Dedifferentiated amniotic fluid mesenchymal stem cell (primary cell): ENCODE measurements around the gene FAM193A.
"Not testable (repeated sequence)": the region's sequence is repeated elsewhere in the genome, so short reads cannot be mapped to it uniquely, and the experiment has no call there.

ENCODE experiments used
- DNase-seq: peaks from one replicate; pipeline ENCODE4 v3.0.0-alpha.2; 2016; ENCODE audit errors: extremely low spot score

The FAM193A gene

DNA sequence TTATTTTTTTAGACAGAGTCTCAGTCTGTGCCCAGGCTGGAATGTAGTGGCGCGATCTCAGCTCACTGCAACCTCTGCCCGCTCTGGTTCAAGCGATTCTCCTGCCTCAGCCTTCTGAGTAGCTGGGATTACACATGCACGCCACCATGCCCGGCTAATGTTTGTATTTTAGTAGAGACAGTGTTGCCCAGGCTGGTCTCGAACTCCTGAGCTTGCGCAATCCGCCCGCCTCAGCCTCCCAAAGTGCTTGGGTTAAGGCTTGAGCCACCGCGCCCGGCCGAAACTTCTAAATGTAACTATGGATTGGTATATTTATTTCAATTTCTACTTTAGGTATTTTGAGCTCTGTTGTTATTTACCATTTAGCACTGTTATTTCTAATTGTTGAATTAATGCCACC is 79.4 kb downstream of the FAM193A start:
- no peak for DNase-seq

DNA sequence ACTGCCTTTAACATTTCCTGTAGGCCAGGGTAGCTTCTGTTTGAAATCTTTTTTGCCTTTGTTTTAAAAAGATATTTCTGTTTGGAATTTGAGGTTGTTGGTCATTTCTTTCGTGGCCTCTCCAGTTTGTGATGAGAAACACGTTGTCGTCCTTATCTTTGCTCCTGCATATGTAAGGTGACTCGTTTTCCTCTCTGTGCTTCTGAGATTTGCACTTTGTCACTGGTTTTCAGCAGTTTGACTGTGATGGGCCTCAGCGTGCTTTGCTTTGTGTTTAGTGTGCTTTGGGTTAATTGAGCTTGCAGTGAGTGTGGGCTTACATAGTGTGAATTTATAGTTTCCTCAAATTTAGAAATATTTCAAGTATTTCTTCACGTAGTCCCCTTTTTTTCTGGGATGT is 81.5 kb downstream of the FAM193A start:
- no peak for DNase-seq

DNA sequence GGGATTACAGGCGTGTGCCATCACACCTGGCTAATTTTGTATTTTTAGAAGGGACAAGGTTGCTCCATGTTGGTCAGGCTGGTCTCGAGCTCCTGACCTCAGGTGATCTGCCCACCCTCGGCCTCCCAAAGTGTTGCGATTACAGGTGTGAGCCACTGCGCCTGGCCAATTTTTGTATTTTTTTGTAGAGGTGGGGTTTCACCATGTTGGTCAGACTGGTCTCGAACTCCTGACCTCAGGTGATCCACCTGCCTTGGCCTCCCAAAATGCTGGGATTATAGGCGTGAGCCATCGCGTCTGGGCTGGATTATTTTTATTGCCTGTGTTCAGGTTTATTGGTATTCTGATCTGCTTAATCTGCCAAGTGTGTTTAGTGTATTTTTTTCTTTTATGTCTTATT is 82.3 kb downstream of the FAM193A start:
- DNase-seq = not testable (repeated sequence)

DNA sequence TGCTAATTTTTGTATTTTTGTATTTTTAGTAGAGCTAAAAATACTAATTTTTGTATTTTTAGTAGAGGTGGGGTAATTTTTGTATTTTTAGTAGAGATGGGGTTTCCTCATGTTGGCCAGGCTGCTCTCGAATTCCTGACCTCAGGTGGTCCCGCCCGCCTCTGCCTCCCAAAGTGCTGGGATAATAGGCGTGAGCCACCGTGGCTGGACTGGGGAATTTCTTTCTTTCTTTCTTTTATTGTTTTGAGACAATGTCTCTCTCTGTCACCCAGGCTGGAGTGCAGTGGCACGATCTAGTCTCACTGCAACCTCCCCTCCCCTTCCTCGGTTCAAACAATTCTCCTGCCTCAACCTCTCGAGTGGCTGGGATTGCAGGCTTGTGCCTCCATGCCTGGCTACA is 83.0 kb downstream of the FAM193A start:
- DNase-seq = no peak

DNA sequence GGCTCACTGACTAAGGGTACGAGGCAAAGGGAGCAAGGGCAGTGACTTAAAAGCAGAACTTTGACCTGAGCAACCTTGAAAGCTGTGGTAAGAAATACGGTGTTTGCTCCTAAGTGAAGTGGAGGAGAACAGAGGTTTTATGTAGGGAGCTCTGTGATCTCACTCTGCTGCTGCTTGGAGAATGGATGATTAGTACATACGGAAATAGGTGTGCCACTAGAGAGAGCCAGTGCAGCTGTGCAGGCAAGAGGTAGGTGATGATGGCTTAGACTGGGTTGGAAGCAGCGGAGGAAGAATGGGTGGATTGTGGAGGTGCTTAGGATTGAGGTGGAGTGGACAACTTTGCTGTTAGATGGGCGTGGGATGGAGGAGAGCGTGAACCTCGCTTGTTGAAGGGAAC is 85.0 kb downstream of the FAM193A start:
- DNase-seq = no peak

DNA sequence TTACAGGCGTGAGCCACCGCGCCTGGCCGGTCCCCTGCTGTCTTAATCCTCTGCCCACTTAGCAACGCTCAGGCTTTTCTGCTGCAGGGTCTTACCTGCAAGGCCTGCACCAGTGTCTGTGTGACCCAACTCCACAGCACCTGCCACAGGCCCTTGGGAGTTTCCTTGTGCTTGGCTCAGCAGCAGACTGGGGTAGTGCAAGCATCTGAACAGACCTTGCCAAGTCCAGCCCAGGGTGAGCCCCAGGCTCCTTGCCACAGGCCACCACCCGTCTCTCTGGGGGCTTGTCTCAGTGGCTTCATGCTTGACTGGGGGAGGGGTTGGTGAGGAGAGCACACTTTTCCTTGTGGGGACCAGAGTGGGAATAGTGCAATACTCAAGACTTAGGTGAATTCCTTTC is 87.0 kb downstream of the FAM193A start:
- no peak for DNase-seq

DNA sequence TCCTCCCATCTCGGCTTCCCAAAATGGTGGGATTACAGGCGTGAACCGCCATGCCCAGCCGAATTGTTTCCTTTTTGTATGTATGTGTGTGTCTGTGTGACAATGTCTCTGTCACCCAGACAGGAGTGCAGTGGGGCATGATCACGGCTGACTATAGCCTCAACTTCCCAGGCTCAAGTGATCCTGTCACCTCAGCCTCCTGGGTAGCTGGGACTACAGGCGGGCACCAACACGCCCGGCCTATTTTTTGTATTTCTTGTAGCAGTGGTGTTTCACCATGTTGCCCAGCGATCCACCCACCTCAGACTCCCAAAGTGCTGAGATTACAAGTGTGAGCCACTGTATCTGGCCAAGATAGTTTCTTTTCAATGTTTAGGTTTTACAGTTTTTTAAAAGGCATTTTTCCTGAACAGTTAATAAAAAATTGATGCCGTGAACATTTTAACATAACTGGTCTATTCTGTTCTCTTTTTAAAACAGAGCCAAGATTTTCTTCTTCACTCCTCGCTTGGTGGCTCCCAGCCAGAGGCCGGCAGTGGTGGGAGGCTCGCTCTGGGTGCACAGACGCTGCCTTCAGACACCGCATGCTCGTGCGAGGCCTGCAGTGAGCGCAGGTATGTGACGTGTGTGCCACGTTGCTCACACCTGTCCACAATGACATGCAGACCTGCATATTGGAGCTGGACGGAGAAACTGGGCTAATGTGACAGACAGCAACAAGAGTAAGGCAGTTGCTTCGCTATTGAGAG is 88.5 kb downstream of the FAM193A start:
- no peak for DNase-seq

DNA sequence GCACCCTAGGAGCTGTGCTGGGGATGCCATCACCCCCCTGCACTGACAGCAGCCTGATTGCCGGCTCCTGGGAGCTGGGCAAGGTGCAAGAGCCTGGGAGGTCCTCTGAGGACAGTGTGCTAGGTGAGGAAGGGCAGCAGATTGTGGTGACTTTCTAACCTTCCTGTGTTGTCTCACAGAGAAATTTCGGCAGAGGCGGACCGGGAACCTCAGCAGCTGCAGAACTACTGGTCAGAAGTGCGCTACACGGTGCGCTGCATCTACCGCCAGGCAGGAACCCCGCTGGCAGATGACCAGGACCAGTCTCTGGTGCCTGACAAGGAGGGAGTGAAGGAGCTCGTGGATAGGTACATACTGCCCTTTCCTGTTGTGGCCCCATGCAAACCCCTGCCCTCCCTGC is 89.8 kb downstream of the FAM193A start:
- DNase-seq = no peak

DNA sequence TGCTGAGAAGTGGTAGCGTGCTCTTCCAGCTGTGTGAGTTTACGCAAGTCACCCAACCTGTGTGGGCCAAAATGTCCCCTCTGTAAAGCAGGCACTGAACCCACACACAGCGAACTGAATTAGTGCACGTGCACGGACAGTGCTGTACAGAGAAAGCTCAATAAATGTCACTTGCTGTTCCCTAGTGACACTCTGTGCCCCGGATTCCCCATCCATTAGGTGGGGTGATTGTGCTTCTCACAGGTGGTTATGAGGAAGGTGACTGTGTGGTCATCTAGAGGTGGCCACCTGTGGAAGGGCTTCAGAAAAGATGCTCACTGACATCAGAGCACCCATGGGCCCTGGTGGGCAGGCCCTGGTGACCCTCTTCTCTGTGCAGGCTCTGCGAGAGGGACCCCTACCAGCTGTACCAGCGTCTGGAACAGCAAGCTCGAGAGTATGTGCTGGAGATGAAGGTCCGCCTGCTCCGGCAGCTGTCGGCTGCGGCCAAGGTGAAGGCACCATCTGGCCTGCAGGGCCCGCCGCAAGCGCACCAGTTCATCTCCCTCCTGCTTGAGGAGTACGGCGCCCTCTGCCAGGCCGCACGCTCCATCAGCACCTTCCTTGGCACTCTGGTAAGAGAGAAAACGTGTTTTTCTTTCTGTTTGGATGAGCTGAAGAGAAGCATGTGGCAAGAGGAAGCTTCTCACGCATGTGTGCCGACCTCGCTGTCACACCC is 94.3 kb downstream of the FAM193A start:
- DNase-seq = no peak

DNA sequence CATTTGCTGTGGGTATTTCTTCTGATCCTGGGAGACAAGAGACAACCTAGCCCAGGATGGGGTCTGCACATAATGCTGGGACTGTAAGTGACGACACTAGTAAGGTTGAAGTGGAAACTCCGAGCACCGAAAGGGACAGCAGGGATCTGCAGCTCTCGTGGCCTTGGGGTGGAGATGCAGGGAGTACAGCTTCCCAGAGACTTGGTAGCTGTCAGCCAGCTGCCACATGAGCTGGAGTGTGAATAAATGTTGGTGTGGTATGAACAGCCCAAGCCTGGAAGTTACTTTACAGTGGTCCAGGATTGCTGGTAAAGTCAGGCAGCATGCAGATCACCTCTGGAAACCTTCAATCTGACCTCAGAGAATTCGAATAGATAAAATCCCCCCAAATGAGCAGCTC is 97.6 kb downstream of the FAM193A start:
- no peak for DNase-seq

DNA sequence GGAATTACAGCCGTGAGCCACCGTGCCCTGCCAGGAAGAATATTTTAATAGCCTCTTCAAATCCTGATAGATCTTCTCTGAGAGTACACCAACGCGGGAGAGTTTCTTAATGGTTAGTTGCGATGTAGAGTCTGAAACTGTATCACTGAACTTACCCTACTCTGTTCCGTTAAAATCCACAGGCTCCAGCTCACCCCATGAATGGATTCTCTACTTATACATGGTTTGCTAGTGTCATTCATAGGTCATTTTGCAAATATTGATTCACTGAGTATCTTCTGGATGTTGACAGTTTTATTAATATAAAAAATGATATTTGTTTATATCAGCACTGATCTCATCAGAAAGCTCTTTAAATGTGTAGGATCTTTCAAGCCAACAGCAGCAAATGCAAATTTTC is 99.9 kb downstream of the FAM193A start:
- DNase-seq = no peak

DNA sequence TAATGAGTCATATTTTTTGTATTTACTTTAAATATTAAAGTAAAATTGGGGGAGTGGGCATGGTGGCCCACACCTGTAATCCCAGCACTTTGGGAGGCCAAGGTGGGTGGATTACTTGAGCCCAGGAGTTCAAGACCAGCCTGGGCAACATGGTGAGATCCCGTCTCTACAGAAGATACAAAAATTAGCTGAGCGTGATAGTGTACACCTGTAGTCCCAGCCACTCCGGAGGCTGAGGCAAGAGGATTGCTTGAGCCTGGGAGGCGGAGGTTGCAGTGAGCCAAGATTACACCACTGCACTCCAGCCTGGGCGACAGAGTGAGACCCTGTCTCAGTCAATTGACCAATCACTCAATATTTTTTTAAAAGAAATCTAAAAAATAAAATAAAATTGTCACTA is 100.5 kb downstream of the FAM193A start:
- not testable (repeated sequence) for DNase-seq

DNA sequence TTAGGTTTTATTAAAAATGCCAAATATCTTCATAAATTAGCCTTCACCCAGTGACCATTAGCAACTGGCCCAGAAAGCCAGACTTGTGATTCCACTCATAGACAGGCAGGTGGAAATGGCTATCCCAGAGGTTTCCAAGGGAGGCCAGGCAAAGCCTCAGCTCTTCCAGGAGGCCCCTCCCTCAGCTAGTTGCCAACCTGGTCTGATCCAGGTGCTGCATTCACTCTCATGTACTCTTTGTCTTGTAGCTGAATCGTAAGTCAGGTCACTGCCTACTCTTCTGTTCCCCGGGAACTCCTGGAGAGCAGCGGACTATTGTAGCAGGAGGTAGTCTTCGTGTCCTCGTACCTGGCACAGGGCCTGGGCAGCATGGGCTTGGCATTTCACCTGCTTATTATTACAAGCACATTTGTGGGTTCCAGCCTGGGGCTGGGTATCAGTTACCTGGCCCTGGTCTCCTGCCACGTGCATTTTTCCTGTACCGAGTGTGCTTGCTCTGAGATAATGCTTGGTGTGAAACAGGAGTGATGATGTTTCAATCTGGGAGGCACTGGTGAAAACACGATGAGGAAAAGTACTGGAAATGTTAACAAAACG is 101.6 kb downstream of the FAM193A start:
- DNase-seq = no peak

DNA sequence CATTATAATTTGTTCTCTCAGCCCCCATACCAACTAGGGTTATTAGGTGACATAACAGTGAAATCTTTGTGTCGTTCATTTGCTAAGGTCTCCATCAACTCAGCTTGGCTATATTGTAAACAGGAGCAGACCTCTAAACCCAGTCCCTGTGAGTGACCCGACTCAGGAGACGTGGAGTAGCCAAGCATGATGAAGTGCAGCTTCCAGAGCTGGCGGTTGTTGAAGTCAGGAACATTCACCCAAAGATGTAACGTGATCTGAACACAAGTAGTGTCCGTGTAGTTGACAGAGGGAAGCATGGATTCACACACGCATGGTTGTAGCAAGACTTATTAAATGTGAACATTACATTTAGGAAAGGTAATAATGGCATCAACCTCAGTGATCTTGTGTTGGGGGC is 102.3 kb downstream of the FAM193A start:
- DNase-seq = no peak

DNA sequence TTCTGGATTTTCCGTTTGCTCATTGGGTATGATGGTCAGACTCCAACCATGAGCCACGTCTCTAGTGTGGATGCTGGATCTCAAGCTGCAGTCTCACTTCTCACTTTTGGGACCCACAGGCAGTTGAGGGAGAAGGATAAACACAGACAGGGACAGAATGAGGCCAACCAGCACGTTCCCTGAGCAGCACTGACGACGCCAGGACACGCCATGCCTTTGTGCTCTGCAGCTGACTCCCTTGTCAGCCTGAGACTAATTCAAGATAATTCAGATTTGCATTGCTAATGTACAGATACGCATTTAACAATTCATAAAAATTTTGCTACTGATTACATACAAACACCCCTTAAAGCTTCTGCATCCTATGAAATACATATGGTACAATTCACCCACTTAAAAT is 106.5 kb downstream of the FAM193A start:
- no peak for DNase-seq

DNA sequence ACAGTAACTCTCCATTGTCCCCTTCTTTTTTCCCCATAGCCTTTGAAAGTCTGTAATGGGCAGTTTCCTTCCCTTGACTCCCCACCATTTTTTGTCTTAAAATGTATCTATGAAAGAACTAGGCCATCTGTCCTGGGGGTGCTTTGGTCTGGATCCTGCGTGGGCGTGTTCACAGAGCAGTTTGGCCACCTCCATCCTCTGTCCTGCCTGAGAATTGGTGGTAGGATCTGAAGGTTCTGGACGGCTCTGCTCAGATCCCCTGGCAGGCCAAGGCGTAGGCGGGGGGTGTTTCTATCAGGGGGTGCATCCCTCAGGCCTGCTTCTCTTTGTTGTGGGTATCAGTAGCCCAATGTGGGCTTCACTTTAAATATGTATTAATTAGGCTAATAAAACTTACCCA is 107.1 kb downstream of the FAM193A start:
- DNase-seq = no peak

DNA sequence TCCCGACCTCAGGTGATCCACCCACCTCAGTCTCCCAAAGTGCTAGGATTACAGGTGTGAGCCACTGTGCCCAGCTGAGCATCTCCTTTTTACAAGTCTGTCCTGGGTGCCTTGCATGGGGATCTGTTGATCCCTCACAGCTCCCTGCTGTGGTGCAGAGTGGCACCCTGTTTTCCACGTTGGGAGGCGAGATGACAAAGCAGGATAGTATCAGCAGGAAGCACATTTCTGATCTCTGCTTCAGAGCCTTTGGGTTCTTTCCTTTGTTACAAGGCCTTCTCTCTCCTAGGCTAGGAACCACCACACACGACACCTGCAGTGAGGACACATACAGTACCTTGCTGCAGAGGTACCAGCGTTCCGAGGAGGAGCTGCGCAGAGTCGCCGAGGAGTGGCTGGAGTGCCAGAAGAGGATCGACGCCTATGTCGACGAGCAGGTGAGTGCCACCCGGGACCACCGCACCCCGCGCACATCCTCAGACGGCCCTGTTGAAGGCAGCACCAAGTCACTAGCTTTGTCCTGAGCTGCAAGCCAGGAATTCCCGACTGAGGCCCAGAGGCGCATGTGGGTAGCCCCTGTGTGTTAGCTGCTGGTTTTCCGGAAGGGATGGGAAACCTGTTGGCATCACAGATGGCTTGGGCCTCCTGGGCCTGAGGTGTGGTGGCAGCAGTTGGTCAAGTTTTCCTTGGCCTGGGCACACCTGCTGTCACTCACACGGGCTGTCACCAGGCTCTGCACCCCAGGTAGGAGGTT is 110.1 kb downstream of the FAM193A start:
- no peak for DNase-seq

DNA sequence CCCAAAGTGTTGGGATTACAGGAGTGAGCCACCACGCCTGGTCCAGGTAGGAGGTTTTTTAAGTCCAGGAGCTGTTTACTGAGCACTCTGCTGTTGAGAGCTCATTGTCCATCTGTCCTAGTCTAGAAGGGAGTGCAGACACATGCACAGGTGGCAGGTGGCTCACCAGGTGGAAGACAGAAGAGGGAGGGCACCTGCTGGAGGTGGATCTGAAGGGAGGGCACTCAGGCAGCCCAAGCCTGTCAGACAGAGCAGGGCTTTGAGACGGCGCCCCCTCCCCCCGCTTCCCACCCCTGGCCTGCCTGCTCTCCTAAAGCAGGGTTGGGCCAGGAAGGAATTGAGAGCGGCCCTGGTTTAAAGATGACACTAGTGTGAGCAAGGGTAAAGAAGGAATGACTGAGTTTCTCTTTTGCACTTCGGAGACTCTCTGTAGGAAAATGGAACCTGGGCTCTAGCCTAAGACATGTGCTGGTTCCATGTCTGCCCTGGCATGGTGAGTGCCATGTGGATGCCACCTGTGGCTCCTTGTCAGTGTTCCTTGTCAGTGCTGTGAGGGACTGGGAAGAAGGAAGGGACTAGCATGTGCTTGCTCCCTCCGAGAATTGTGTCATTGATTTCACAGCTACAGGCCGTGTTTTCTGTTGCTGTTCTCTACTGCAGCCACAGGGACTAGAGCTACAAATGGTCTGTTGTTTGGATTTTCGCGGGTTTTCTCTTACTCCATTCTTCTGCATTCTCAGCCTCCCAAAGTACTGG is 111.1 kb downstream of the FAM193A start:
- no peak for DNase-seq

DNA sequence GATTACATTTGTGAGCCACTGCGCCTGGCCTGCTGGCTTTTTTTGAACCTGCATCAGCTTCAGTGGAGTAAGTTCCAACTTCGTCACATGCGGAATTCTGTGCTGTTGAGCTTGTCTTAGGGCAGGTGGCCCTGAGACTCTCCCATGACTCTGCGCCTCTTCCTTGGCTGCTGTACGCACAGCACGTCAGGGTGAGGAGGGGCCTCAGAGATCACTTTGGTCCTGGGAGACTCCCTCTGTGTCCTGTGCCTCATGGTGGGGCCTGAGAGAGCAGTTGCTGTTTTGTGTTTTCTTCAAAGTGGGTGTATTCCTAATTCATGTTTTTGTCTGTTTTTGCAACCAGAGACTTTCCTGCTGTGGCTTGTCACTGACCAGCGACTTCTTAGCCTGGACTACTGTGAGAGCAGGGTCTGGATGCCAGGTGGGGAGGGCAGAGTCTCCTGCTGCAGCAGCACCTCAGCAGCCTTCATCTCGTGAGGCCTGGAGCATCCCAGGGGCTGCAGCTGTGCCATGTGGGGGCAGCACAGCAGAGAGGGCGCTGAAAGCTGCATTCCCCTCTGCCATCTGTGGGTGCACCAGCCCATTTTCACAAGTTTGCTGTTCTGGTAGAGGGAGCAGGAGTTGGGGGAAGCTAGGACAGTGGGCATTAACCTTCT is 111.8 kb downstream of the FAM193A start:
- no peak for DNase-seq

DNA sequence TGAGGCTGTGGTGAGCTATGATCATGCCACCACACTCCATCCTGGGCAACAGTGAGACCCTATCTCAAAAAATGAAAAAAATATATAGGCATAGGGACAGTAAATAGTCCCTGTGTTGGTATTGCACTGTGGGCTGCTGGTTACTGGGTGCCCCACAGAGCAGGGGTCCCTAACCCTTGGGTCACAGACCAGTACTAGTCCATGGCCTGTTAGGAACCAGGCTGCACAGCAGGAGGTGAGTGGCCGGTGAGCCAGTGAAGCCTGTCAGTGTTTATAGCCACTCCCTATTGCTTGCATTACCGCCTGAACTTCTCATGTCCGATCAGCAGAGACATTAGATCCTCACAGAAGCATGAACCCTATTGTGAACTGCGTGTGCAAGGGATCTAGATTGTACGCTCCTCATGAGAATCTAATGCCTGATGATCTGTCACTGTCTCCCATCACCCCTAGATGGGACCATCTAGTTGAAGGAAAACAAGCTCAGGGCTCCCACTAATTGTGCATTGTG is 113.2 kb downstream of the FAM193A start:
- DNase-seq = no peak

DNA sequence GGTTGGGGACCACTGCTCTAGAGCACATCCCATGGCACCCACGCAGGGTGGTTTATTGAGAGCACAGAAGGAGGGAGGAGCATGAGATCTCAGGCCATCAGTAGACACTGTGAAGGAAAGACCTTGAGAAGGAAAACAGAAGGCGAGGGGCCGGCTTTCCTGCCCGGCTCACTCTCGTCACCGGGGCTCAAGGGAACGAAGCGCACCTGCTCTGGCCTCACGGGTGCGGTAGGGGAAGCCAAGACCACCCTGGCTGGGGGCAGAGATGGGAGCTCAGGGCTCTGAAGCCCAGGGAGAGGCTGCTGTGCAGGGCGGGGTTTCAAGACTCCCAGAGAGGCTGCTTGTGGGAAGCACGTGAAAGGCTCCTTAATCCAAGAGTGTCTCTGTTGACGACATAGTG is 113.8 kb downstream of the FAM193A start:
- DNase-seq = no peak
